MM.1S (cell line): ENCODE results near the gene HGF.

ENCODE experiments used
- CTCF ChIP-seq: fragments of 300-600 bp; sonication (generic); IDR thresholded peaks from 2 replicates; pipeline ENCODE4 v1.5.1; 2016; ENCODE audit warnings: antibody characterized with exemption, low read length, mixed read lengths
- EZH2 ChIP-seq: fragments of 300-600 bp; sonication (generic); optimal IDR thresholded peaks from 2 replicates; pipeline ENCODE3; 2017; ENCODE audit warnings: low read depth, mild to moderate bottlenecking, antibody characterized with exemption, low read length, mixed read lengths
- EZH2phosphoT487 ChIP-seq: fragments of 300-600 bp; sonication (generic); IDR thresholded peaks from 2 replicates; pipeline ENCODE4 v1.6.1; 2018; ENCODE audit warnings: antibody characterized with exemption, low read length

- no peak for TF ChIP-seq CTCF
- no peak for TF ChIP-seq EZH2
- no peak for TF ChIP-seq EZH2phosphoT487
Measured at GRCh38 chr7:81657551-81657950, 112.3 kb downstream of the HGF start.
